NCI-H1930 (cell line): ENCODE results near the gene TMEM253.

ENCODE experiments used
- DNase-seq, 2 experiments: peaks; one replicate each; lab custom pipeline; 2025; lab: John Stamatoyannopoulos, UW

The TMEM253 gene

DNA sequence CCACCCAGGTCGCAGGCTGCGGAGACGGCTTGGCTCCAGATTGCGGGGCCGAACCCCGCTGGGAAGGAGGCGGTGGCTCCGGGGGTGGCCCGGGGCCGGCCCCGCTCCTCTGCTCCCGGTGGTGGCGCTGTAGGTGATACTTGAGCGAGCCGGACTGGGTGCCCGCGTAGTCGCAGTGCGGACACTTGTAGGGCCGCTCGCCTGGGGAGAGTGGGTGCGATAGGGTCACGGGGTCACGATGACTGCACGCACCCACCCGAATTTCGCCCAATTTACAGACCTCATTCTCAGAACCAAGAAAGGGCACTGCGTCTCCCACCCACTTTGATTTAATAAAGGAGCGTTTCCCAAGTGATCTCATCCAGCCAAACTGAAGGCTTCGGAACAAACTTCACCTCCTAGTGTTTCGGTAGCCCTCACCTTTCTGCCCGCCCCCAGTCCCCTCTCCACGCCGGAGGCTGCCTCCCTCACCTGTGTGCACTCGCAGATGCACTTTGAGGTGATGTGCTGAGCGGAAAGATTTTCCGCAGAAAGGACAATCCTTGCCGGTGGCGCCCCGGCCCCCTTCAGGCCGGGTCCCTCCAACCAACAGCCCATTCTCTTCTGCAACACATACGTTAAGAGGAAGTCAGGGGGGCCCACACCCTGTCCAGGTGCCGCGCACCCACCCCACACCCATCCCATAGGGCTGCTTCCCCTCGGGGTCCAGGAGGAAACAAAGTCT, 9.8 kb upstream of the TMEM253 start:
- DNase-seq, result no peak

GRCh38 chr14:21091821-21092272, 9.0 kb upstream of the TMEM253 start:
- no peak for DNase-seq

GRCh38 chr14:21092273-21093011, 8.4 kb upstream of the TMEM253 start:
- no peak for DNase-seq

DNA sequence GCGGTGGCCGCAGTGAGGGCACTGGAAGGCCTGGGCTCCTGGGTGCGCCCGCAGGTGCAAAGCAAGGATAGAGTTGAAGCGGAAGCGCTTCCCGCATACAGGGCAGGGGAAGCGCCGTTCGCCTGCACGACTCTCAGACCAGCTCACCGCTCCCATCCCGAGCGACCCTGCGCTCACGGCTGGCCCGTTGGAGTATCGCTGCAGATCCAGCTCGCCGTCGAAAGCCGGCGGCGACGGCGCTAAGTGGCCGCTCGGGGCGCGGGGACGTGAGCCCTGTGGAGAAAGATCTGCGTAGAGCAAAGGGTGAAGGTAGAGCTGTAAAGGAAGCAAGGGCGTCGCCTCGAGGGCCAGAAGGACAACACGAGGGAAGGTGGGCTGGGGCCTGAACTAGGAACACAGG, 7.8 kb upstream of the TMEM253 start:
- DNase-seq, result no peak

- DNase-seq, result no peak
Observed at GRCh38 chr14:21093769-21094681, 6.8 kb upstream of the TMEM253 start.

DNA sequence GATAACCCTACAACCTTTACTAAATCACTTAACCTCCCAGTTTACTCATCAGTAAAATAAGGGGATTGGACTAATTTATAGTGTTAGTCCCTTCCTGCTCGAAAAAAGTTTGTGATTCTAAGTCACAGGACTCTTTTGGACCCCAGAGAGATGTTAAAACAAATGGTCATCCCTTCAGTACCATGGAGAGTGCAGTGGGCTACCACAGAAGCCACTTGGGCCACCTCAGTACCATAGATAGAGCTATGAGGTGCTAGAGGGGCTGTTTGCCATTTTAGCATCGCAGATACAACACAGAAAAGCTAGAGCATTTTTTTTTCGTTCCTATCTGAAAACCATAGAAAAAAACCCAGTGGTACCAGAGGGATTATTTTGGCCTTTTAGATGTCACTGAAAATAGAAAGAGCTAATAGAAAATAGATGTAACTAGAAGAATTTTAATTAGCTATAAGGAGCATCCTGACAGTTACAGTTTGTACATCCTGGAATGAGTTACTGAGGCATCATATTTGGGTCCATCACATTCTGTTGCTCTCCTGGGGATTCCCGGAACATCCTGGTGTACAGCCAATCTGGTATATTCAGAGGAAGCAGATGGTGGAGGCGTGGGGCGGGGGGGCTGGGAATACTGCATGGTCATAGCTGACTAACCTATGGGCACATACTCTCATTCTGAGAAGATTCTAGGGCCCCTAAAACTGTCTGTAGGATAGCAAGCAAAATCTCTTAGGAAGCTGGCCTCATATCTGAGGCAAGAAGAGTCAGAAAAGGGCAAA, 5.2 kb upstream of the TMEM253 start:
- DNase-seq, result no peak

- DNase-seq, result no peak
Observed at GRCh38 chr14:21096438-21096837, 4.4 kb upstream of the TMEM253 start.

DNA sequence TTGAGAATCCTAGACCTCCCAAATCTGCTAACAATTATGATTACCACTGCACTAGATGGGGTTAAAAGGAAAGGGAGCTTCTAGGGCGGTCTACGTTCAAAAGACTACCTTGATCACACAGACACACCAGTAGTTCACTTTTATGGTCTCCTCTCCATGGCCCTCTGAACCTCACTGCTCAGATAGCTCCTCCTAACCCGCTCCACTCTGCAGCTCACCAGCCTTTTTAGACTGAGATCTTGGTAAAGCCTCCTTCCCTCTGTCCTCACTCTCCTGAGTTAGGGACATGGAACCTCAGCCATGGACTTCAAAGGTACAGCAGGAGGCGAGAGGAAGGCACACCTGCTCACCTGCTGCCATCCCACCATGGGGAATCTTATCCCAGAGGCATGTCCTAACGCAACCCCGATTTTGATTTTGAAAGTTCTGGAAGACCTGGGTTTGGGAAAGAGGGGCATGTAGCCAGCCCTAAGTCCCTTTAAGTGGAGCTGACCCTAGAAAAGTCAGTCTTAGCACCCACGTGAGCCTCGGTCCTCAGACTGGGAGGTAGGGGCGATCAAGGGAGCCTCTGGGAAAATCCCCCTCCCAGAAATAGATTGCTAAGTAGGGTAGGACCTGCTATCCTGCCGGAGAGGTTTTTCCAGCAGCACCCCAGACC, 3.8 kb upstream of the TMEM253 start:
- DNase-seq, result no peak

DNA sequence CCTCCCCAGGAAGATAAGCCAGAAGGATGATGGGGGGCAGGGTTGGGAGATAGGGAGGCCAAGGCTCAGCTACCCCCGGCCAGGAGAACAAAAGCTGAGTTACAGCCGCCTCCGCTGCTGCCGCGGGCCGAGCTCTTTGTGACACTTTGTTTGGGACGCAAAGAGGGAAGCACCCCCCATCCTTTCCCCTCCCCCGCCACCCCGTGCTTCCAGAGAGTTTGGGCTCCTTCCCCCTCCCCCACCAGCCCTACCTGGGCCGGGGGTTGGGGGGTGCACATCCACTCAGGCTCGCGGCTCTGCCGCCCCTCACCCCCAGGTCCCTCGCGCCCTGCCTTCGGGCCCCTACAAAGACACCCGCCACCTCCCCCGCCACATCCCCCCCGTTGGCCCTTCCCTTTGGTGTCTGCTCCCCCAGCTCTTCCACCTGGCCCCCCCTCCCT, 3.2 kb upstream of the TMEM253 start:
- no peak for DNase-seq

DNA sequence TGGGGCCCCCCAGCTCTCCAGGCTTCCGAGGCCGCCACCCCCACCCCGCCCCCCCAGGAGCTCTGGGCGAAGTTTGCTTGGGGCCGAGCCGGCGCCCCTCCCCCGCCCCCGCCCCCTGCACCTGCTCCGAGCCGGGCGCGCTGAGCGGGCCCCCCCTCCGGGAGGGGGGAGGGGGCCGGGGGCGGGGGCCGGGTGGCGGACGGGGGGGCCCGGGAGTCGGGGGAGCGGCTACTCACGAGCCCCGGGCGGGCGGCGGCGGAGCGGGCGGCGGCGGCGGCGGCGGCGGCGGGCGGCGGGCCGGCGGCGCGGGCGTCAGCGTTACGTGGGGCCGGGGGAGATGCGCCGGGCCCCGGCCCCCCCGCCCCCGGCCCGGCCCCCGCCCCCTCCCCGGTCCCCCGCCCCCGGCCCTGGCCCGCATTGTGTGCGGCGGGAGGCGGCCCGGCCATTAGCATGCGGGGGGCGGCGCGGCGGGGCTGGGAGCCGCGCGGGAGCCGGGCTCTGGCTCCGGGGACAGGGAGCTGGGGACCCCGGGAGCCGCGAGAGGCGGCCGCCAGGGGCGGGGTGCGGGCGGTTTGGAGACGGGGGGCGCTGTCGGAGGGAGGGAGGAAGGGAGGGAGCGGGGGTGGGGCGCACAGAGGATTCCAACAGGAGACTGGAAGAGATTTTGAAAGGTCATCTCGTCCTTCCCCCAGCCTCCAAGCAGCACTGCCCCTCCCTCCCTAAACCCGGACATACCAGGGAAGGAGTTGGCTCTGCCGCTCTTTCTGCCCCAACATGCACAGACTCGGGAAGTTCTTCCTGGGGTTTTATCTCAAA, 2.6 kb upstream of the TMEM253 start, which contains the start of gene ZNF219:
TSS of gene ZNF219 (minus strand) at position 580 of the 816 bp plus-strand sequence. CDS start 5,064 bp downstream, outside the sequence.
- peak in 1 of 2 experiments; percentile 39 for DNase-seq

DNA sequence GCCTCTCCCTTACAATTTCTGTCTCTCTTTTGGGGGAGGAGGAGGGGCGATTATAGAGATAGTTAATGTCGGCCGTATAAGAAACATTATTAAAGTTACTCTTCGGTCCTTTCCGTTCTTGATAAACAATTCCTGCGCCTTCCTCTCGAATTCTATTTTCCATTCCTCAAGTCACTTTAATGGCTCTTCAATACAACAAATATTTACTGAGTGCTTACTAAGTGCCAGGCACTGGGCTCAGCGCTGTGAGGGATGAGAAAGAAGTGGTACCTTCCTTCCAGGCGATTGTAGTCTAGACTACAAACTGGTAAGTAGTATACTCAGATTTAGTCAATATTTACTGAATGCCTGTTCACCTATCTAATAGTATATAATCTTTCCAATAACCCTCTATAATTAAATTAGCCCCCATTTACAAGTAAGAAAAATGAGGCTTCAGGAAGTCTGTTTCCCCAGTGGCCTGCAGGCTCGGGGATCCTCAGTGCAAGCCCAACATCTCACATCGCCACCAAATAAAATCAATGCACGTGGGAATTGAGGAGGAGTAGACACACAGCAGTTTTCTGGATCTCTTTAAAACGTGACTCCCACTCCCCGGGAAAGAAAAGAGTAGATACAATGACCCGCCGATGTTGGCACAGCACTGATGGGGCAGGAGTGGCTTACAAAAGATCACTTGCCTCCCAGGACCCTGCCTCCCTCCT, 1.8 kb upstream of the TMEM253 start:
- DNase-seq, result no peak

DNA sequence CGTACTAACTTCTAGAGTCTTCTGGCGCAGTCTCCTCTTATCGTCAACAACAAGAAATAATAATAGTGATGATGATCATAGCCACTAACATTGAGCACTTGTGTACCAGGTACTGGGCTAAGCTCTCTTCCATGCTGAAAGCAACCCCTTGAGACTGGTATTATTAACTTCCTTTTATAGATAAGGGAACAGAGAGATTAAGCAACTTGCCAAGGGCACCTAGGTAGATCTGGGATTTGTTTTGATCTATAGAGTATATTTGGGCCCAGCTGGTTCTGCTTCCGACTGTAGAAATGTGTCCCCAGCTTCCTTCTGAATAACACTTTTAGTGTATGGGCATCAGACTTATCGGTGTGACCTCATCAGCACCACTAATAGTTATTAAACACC, 1.3 kb upstream of the TMEM253 start:
- DNase-seq, result no peak

DNA sequence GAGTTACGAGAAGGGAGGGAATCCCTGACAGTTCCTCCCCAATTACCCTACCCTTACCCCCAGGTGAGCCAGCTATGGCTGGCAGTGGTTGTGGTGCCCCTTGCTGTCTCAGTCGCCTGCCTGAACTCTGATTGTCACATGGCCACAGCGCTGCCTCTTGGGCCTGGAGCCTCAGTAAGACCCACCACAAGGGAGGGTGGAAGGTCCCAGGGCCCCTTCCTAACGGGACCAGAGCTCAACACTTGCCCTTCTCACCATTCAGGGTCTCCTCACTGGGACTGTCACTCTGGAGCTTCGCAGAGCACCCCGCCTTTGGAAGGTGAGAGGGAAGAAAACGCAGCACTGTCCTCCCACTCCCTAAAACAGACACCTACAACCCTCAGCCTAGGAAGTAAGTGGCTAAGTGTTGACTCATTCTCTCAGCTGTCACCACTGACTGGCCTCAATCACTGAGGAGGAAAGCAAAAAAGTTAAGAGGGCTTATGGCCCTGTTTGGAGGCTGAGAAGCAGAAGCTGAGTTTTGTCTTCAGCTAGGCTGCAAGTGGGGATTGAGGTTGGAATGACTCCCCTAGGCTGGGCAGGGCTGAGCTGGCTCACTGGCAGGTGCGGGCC, 1.0 kb downstream of the TMEM253 start:
- DNase-seq, result no peak

DNA sequence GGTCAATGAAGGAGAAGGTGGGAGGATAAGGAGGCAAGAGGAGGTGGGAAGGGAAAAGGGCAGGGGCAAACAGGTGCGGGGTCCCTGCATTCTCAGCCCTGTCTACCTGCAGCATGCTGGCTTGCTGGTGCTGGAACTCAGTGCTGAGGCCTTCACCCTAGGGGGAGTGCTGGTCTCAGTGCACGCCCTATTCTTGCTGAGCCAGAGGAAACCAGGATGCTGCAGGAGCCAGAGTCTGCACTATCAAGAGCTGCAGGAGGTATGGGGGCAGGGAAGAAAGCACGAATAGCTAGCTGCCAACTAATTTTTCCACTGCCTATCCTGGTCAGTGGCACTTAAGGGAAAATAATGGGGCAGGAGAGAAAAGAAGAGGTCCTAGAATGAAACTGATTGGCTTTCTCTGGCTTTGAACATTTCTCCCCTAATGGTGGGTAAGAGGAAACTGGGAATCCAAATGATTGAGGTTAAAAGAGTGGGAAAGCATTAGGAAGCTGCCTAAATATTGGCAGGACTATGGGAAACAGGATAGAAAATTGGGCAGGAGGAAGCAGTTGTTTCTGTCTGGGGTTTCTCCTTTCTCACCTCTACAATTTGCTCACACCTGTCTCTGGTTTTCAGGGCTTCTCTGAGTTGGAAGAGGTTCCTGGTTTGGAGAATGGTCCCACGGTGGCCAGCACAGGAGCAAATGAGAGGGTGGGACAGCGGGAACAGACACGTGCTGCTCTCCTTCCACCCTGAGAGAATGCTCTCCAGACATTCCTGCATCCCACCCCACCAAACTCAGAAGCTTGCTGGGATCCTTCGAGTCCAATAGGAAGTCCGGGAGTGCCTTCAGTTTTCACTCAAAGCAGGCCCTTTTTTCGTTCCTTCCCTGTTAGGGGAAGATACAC, 1.9 kb downstream of the TMEM253 start:
- DNase-seq, result no peak

GRCh38 chr14:21103411-21103709, 2.5 kb downstream of the TMEM253 start:
- no peak for DNase-seq

GRCh38 chr14:21103710-21104447, 3.0 kb downstream of the TMEM253 start:
- peak; percentile 90 to 92 for DNase-seq

- DNase-seq, result peak; percentile 51 to 70
Observed at GRCh38 chr14:21104448-21105060, 3.7 kb downstream of the TMEM253 start.
